ENCODE measurements around the gene SPTBN1. TPM values are rescaled to one million over a fixed set of nuclear protein-coding genes. Genes with fewer than 3 reads are reported as not detected.

The SPTBN1 gene
- total and polyA plus RNA-seq, 2 donors (not counting 3 experiments of a cell fraction or from before 2014, with no cell fraction given) = 63.3 to 320 TPM

- FAIRE-seq (no peak), DNase-seq (ENCODE audit: low read depth, low spot score) (peak; percentile 40)
- dilution Hi-C loops (cut with MboI; ENCODE audit: extremely low pct_ligation_motif_present, low sequenced_read_pairs) = no loop called here
- Histone ChIP-seq H2AFZ (ENCODE audit: low read depth, low read length) (peak overlapping the region; percentile 64), H4K20me1 (replicated peaks; ENCODE audit: control insufficient read depth, extremely low read depth, insufficient read depth, low read length) (peaks cover 10% of the 10 kb centered on the region), H3K9ac (replicated peaks; ENCODE audit: extremely low read depth, insufficient read depth, low read length) (peak overlapping the region; percentile 61), H3K79me2 (ENCODE audit: control insufficient read depth, insufficient read depth, low read length) (peaks cover 45% of the 10 kb centered on the region), H3K4me2 (ENCODE audit: insufficient read depth, low read length) (peak overlapping the region; percentile 98), H3K27ac (ENCODE audit: insufficient read depth, low read depth, low read length) (peak overlapping the region; percentile 57), H3K4me1 (ENCODE audit: control insufficient read depth, extremely low read depth, insufficient read depth, low read length) (peaks cover 28% of the 10 kb centered on the region), H3K27me3 (ENCODE audit: control insufficient read depth in 2 of 2, insufficient read depth in 2 of 2, low read length in 2 of 2) (no peaks in the 10 kb centered on the region), H3K36me3 (ENCODE audit: control insufficient read depth in 2 of 2, extremely low read depth in 1 of 2, insufficient read depth in 2 of 2, low read length in 2 of 2) (no peaks in the 10 kb centered on the region), H3K9me1 (replicated peaks; ENCODE audit: control insufficient read depth, extremely low read depth, insufficient read depth, low read length) (no peaks in the 10 kb centered on the region), H3K4me3 (replicated peaks in 1 of 3; ENCODE audit: insufficient read depth in 1 of 3, low read depth in 1 of 3, low read length in 3 of 3) (peak overlapping the region; percentile 60 to 87 (median 77)), H3K9me3 (replicated peaks; ENCODE audit: control insufficient read depth, insufficient read depth, low read length) (no peaks in the 10 kb centered on the region)
- ChIA-PET CTCF (interaction anchor here (0.6 to 1.6 kb wide), 5 partner anchors 41 to 350 kb away, joined by 3 to 7 read pairs (median 3); no protein-coding TSS in a partner anchor), POLR2A (interaction anchor here (0.6 kb wide), 1 partner anchor 178 kb away, joined by 8 read pairs; no protein-coding TSS in a partner anchor)
- intact Hi-C loops (cut with micrococcal nuclease) = loop anchor here (1.0 to 10.0 kb wide), 10 partner anchors 14 to 492 kb away; partner anchors contain the start of gene ACYP2
- TF ChIP-seq FOS (IDR thresholded peaks at IDR 0.05; ENCODE audit: borderline replicate concordance, insufficient read depth, low read length) (no peak), POLR2A (IDR thresholded peaks at IDR 0.05; ENCODE audit: low read depth, low read length) (no peak), JUN (IDR thresholded peaks at IDR 0.05; ENCODE audit: borderline replicate concordance, insufficient read depth, insufficient read length, low read depth) (no peak), GATA2 (IDR thresholded peaks at IDR 0.05; ENCODE audit: insufficient read depth, insufficient read length, low read depth, low read length) (no peak), EZH2 (IDR thresholded peaks at IDR 0.05; ENCODE audit: borderline replicate concordance, low read depth, low read length, severe bottlenecking) (no peak), MAX (IDR thresholded peaks at IDR 0.05; ENCODE audit: insufficient read depth, insufficient read length) (no peak), POLR2AphosphoS5 (IDR thresholded peaks at IDR 0.05; ENCODE audit: insufficient read depth, low read depth, low read length) (peak; percentile 24)
- no TSS peak for BruUV-seq (replicated peaks)
These were observed 640 bp downstream of the SPTBN1 start for GRCh38 chr2:54456612-54457322.
